Stimulated activated CD4-positive, alpha-beta T cell treated with anti-CD3 and anti-CD28 coated beads, Interleukin-2, amount 100 ng/mL, for 4 hours (primary cell): ENCODE data around the gene PRTN3.
A peak's percentile ranks its signal among the peaks of the same experiment; 100 is the strongest.
"Not testable (repeated sequence)": the region's sequence is repeated elsewhere in the genome, so short reads cannot be mapped to it uniquely, and the experiment has no call there.

Experiments used
- DNase-seq: peaks from one replicate; pipeline ENCODE4 v3.0.0-alpha.2; 2020; ENCODE audit warnings: low read depth

Gene PRTN3

GRCh38 chr19:883661-884211 lies 42.9 kb downstream of the PRTN3 start:
- DNase-seq, result no peak

- no peak for DNase-seq
Observed at GRCh38 chr19:884420-885211, 43.8 kb downstream of the PRTN3 start.

GRCh38 chr19:885536-886224 lies 44.9 kb downstream of the PRTN3 start:
- DNase-seq, result no peak

- DNase-seq, result no peak
Observed at GRCh38 chr19:887072-887471, 46.3 kb downstream of the PRTN3 start.

- no peak for DNase-seq
Observed at GRCh38 chr19:887599-887998, 46.8 kb downstream of the PRTN3 start.

- no peak for DNase-seq
Observed at GRCh38 chr19:888581-889385, 48.0 kb downstream of the PRTN3 start.

- DNase-seq, result no peak
Observed at GRCh38 chr19:889662-890295, 49.0 kb downstream of the PRTN3 start.

GRCh38 chr19:890831-891230 lies 50.0 kb downstream of the PRTN3 start:
- DNase-seq, result no peak

GRCh38 chr19:891421-892200 lies 50.8 kb downstream of the PRTN3 start:
- not testable (repeated sequence) for DNase-seq

GRCh38 chr19:892243-892893 lies 51.6 kb downstream of the PRTN3 start:
- DNase-seq, result no peak

- DNase-seq, result peak; percentile 87
Observed at GRCh38 chr19:892894-893689, 52.3 kb downstream of the PRTN3 start, which contains the start of the genes MED16 and RNU6-9. TSS of gene MED16 (minus strand) at chr19:893187. CDS start at chr19:891131, 2,056 bp downstream. TSS of gene RNU6-9 (plus strand) at chr19:893484.

GRCh38 chr19:896434-896833 lies 55.6 kb downstream of the PRTN3 start:
- DNase-seq, result no peak

GRCh38 chr19:896999-897398 lies 56.2 kb downstream of the PRTN3 start:
- no peak for DNase-seq

GRCh38 chr19:897442-898039 lies 56.7 kb downstream of the PRTN3 start:
- DNase-seq, result no peak
